GM13976 (cell line): ENCODE data around the gene MINDY3.

Experiments used
- DNase-seq: peaks from one replicate; pipeline ENCODE4 v3.0.0; 2012; ENCODE audit warnings: low spot score
- CTCF ChIP-seq: IDR thresholded peaks from 2 replicates; pipeline ENCODE4 v1.5.1; 2012; ENCODE audit warnings: borderline replicate concordance, mild to moderate bottlenecking; ENCODE audit not compliant: insufficient read depth; ENCODE audit errors: extremely low read depth, missing control alignments, control extremely low read depth
- in situ Hi-C: fragments of 300-500 bp; cut with MboI; formaldehyde crosslinking; loops from one replicate; pipeline ENCODE4 v1.12.0; 2022; ENCODE audit warnings: low sequenced_read_pairs, mixed read lengths, inconsistent platforms; ENCODE audit not compliant: unreplicated experiment

MINDY3 gene

GRCh38 chr10:15829495-15829894 lies 30.8 kb downstream of the MINDY3 start:
- in situ Hi-C loops = no loop called here
- TF ChIP-seq CTCF = no peak
- DNase-seq = no peak

- in situ Hi-C loops = no loop called here
- no peak for TF ChIP-seq CTCF
- DNase-seq = no peak
Measured at GRCh38 chr10:15824498-15824897, 35.8 kb downstream of the MINDY3 start.

- DNase-seq = no peak
- in situ Hi-C loops = no loop called here
- TF ChIP-seq CTCF = no peak
Measured at GRCh38 chr10:15822131-15822530, 38.2 kb downstream of the MINDY3 start.

GRCh38 chr10:15821046-15821683 lies 39.1 kb downstream of the MINDY3 start:
- in situ Hi-C loops = no loop called here
- no peak for DNase-seq
- TF ChIP-seq CTCF = no peak

GRCh38 chr10:15817409-15818046 lies 42.8 kb downstream of the MINDY3 start:
- TF ChIP-seq CTCF = no peak
- no peak for DNase-seq
- in situ Hi-C loops = no loop called here

- in situ Hi-C loops = no loop called here
- no peak for TF ChIP-seq CTCF
- no peak for DNase-seq
Measured at GRCh38 chr10:15815242-15815885, 44.9 kb downstream of the MINDY3 start.
